SJSA1 (cell line): ENCODE data around the gene TTLL6. TPM values are rescaled to one million over a fixed set of nuclear protein-coding genes. Genes with fewer than 3 reads are reported as not detected.
"Not testable (repeated sequence)": the region's sequence is repeated elsewhere in the genome, so short reads cannot be mapped to it uniquely, and the experiment has no call there.

Source experiments
- DNase-seq, 2 experiments: peaks; one replicate each; pipeline ENCODE4 v3.0.0-alpha.2; 2015 to 2020; ENCODE audit warnings: low spot score in 2 of 2, low read depth in 1 of 2
- H3K27ac ChIP-seq: fragments of 250-450 bp; sonication (Bioruptor Pico); 2 replicates; pipeline ENCODE4 v1.5.1; 2020; ENCODE audit warnings: mild to moderate bottlenecking, moderate library complexity
- H3K27me3 ChIP-seq: fragments of 250-450 bp; sonication (Bioruptor Pico); replicated peaks from 2 replicates; pipeline ENCODE4 v1.5.1; 2020; ENCODE audit warnings: mild to moderate bottlenecking, moderate library complexity
- H3K36me3 ChIP-seq: fragments of 250-450 bp; sonication (Bioruptor Pico); 2 replicates; pipeline ENCODE4 v1.5.1; 2020; ENCODE audit warnings: mild to moderate bottlenecking
- H3K4me1 ChIP-seq: fragments of 250-450 bp; sonication (Bioruptor Pico); replicated peaks from 2 replicates; pipeline ENCODE4 v1.6.1; 2021; ENCODE audit warnings: mild to moderate bottlenecking
- H3K4me3 ChIP-seq: fragments of 250-450 bp; sonication (Bioruptor Pico); 2 replicates; pipeline ENCODE4 v1.5.1; 2020; ENCODE audit warnings: mild to moderate bottlenecking
- H3K9me3 ChIP-seq: fragments of 250-450 bp; sonication (Bioruptor Pico); replicated peaks from 2 replicates; pipeline ENCODE4 v1.5.1; 2020; ENCODE audit warnings: mild to moderate bottlenecking
- total RNA-seq: library from RNA; depleted of rRNA; stranded (reverse); fragments of >200 nt; shearing (Covaris generic); gene quantifications from 2 replicates; pipeline ENCODE4 v1.2.3, GENCODE V29; 2014; rRNA removed

The TTLL6 gene
- not detected in 2 replicates for total RNA-seq

GRCh38 chr17:48816774-48817590, at the start of gene TTLL6:
TSS of gene TTLL6 (minus strand) at chr17:48817229. CDS start at chr17:48817072, 157 bp downstream.
- no peaks in the 10 kb centered on the region for H3K9me3 ChIP-seq
- H3K4me3 ChIP-seq, result peak within 1 kb of the TSS; percentile 13
- H3K36me3 ChIP-seq, result no peaks in the 10 kb centered on the region
- H3K4me1 ChIP-seq, result peaks cover 12% of the 10 kb centered on the region
- no peak within 1 kb of the TSS for H3K27ac ChIP-seq
- peak; percentile 46 to 72 for DNase-seq
- H3K27me3 ChIP-seq, result peaks cover 57% of the 10 kb centered on the region

GRCh38 chr17:48860456-48860855, 43.4 kb upstream of the TTLL6 start:
- Histone ChIP-seq H3K4me1 (no peaks in the 10 kb centered on the region), H3K36me3 (peaks cover 68% of the 10 kb centered on the region), H3K27ac (no peak overlapping the region), H3K9me3 (no peaks in the 10 kb centered on the region), H3K27me3 (no peaks in the 10 kb centered on the region), H3K4me3 (no peak overlapping the region)
- DNase-seq, result no peak

GRCh38 chr17:48860034-48860433, 43.0 kb upstream of the TTLL6 start:
- no peak for DNase-seq
- peaks cover 72% of the 10 kb centered on the region for H3K36me3 ChIP-seq

GRCh38 chr17:48856122-48856821, 39.2 kb upstream of the TTLL6 start:
- H3K36me3 ChIP-seq, result peaks cover 70% of the 10 kb centered on the region
- H3K27ac ChIP-seq, result no peak overlapping the region
- no peak for DNase-seq
- no peaks in the 10 kb centered on the region for H3K27me3 ChIP-seq
- no peaks in the 10 kb centered on the region for H3K4me1 ChIP-seq
- H3K4me3 ChIP-seq, result no peak overlapping the region
- H3K9me3 ChIP-seq, result no peaks in the 10 kb centered on the region

More at GRCh38 chr17:48860034-48860433, 43.0 kb upstream of the TTLL6 start:
- Histone ChIP-seq H3K27ac (no peak overlapping the region), H3K9me3 (no peaks in the 10 kb centered on the region), H3K27me3 (no peaks in the 10 kb centered on the region), H3K4me3 (no peak overlapping the region), H3K4me1 (no peaks in the 10 kb centered on the region)

GRCh38 chr17:48854774-48855476, 37.9 kb upstream of the TTLL6 start:
- Histone ChIP-seq H3K27ac (no peak overlapping the region), H3K36me3 (peaks cover 67% of the 10 kb centered on the region)
- DNase-seq, result no peak

GRCh38 chr17:48850792-48851323, 33.8 kb upstream of the TTLL6 start:
- H3K36me3 ChIP-seq, result peaks cover 72% of the 10 kb centered on the region
- no peaks in the 10 kb centered on the region for H3K4me1 ChIP-seq
- no peaks in the 10 kb centered on the region for H3K27me3 ChIP-seq

More at GRCh38 chr17:48854774-48855476, 37.9 kb upstream of the TTLL6 start:
- H3K9me3 ChIP-seq, result no peaks in the 10 kb centered on the region
- H3K4me1 ChIP-seq, result no peaks in the 10 kb centered on the region
- H3K4me3 ChIP-seq, result no peak overlapping the region
- H3K27me3 ChIP-seq, result no peaks in the 10 kb centered on the region

GRCh38 chr17:48843187-48843900, 26.3 kb upstream of the TTLL6 start:
- DNase-seq, result no peak
- Histone ChIP-seq H3K4me3 (no peak overlapping the region), H3K4me1 (peaks cover 17% of the 10 kb centered on the region), H3K27ac (no peak overlapping the region), H3K36me3 (peaks cover 38% of the 10 kb centered on the region), H3K9me3 (no peaks in the 10 kb centered on the region), H3K27me3 (no peaks in the 10 kb centered on the region)

More at GRCh38 chr17:48850792-48851323, 33.8 kb upstream of the TTLL6 start:
- no peak for DNase-seq
- Histone ChIP-seq H3K4me3 (no peak overlapping the region), H3K9me3 (no peaks in the 10 kb centered on the region), H3K27ac (no peak overlapping the region)

- no peak for DNase-seq
- peaks cover 35% of the 10 kb centered on the region for H3K36me3 ChIP-seq
- no peaks in the 10 kb centered on the region for H3K27me3 ChIP-seq
- no peaks in the 10 kb centered on the region for H3K9me3 ChIP-seq
- H3K4me3 ChIP-seq, result no peak overlapping the region
- peaks cover 17% of the 10 kb centered on the region for H3K4me1 ChIP-seq
- no peak overlapping the region for H3K27ac ChIP-seq
These were observed 25.7 kb upstream of the TTLL6 start for GRCh38 chr17:48842746-48843145.

GRCh38 chr17:48841395-48841831, 24.4 kb upstream of the TTLL6 start:
- DNase-seq, result peak in 1 of 2 experiments; percentile 38
- Histone ChIP-seq H3K27ac (peak overlapping the region; percentile 37), H3K9me3 (no peaks in the 10 kb centered on the region), H3K4me3 (peak overlapping the region; percentile 21), H3K4me1 (peaks cover 17% of the 10 kb centered on the region), H3K27me3 (no peaks in the 10 kb centered on the region), H3K36me3 (peaks cover 27% of the 10 kb centered on the region)

GRCh38 chr17:48840441-48840840, 23.4 kb upstream of the TTLL6 start:
- Histone ChIP-seq H3K36me3 (peaks cover 29% of the 10 kb centered on the region), H3K27me3 (no peaks in the 10 kb centered on the region), H3K4me1 (peaks cover 17% of the 10 kb centered on the region), H3K4me3 (no peak overlapping the region), H3K9me3 (no peaks in the 10 kb centered on the region), H3K27ac (no peak overlapping the region)
- no peak for DNase-seq

- peaks cover 17% of the 10 kb centered on the region for H3K4me1 ChIP-seq
- H3K27ac ChIP-seq, result not testable (repeated sequence)
These were observed 20.4 kb upstream of the TTLL6 start for GRCh38 chr17:48837458-48837857.

GRCh38 chr17:48835971-48836370, 18.9 kb upstream of the TTLL6 start:
- no peak overlapping the region for H3K4me3 ChIP-seq
- H3K9me3 ChIP-seq, result no peaks in the 10 kb centered on the region
- no peaks in the 10 kb centered on the region for H3K27me3 ChIP-seq
- H3K27ac ChIP-seq, result no peak overlapping the region
- H3K36me3 ChIP-seq, result peaks cover 12% of the 10 kb centered on the region
- DNase-seq, result no peak
- H3K4me1 ChIP-seq, result peaks cover 17% of the 10 kb centered on the region

More at GRCh38 chr17:48837458-48837857, 20.4 kb upstream of the TTLL6 start:
- H3K4me3 ChIP-seq, H3K9me3 ChIP-seq, H3K27me3 ChIP-seq, H3K36me3 ChIP-seq, DNase-seq: not testable (repeated sequence)

- Histone ChIP-seq H3K9me3 (no peaks in the 10 kb centered on the region), H3K27me3 (no peaks in the 10 kb centered on the region), H3K4me1 (peaks cover 7% of the 10 kb centered on the region), H3K36me3 (peaks cover 13% of the 10 kb centered on the region), H3K27ac (no peak overlapping the region), H3K4me3 (no peak overlapping the region)
- DNase-seq, result no peak
These were observed 17.9 kb upstream of the TTLL6 start for GRCh38 chr17:48834973-48835372.
